Spinal cord (tissue), 10 donors: ENCODE measurements around the gene UNC13D. TPM values are rescaled to one million over a fixed set of nuclear protein-coding genes. Genes with fewer than 3 reads are reported as not detected.
"Not testable (repeated sequence)": the region's sequence is repeated elsewhere in the genome, so short reads cannot be mapped to it uniquely, and the experiment has no call there.

Source experiments
- DNase-seq, 6 donors: peaks; one replicate each; pipeline versions ENCODE4 v3.0.0 to v3.0.0-alpha.2; 2013 to 2015; ENCODE audit warnings: low spot score in 6 of 6, low read depth in 4 of 6
- H3K27ac ChIP-seq: one replicate; pipeline ENCODE4 v1.5.1; 2013; ENCODE audit warnings: low read depth, low read length, control low read depth
- H3K27me3 ChIP-seq: one replicate; pipeline ENCODE4 v1.6.1; 2013; ENCODE audit warnings: low read length; ENCODE audit not compliant: control insufficient read depth, insufficient read depth
- H3K36me3 ChIP-seq: one replicate; pipeline ENCODE4 v1.6.1; 2013; ENCODE audit warnings: low read length; ENCODE audit not compliant: control insufficient read depth, insufficient read depth
- H3K4me1 ChIP-seq: one replicate; pipeline ENCODE4 v1.6.1; 2013; ENCODE audit warnings: low read length; ENCODE audit not compliant: control insufficient read depth, insufficient read depth
- H3K4me3 ChIP-seq: one replicate; pipeline ENCODE4 v1.5.1; 2013; ENCODE audit warnings: low read depth, low read length, control low read depth
- H3K9me3 ChIP-seq: one replicate; pipeline ENCODE4 v1.6.1; 2013; ENCODE audit warnings: low read length; ENCODE audit not compliant: control insufficient read depth, insufficient read depth
- WGBS: methylation state at CpG from one replicate; pipeline ENCODE4 v1.1.5; 2013; ENCODE audit warnings: missing lambda C conversion rate; ENCODE audit not compliant: insufficient coverage; 5-methylcytosine and 5-hydroxymethylcytosine counted together
- polyA plus RNA-seq, 2 donors: library from polyadenylated mRNA; unstranded; fragments of 120-200 nt; gene quantifications; one replicate each; pipeline ENCODE4 v1.2.1, GENCODE V29; 2013; ENCODE audit not compliant: insufficient read length in 2 of 2
- total RNA-seq, 2 donors: library from RNA; depleted of rRNA in 1 of 2; stranded (reverse); fragments of 120-200 nt in 1 of 2; fragments of >200 nt in 1 of 2; gene quantifications; one replicate each; pipeline versions ENCODE4 v1.2.3 to v1.2.4, GENCODE V29; 2013 to 2014
- donor health status: healthy.

Gene UNC13D
- total and polyA plus RNA-seq, 4 donors, result 3.1 to 6.1 (median 4.6) TPM

GRCh38 chr17:75875182-75875939 is 31.2 kb upstream of the UNC13D start:
- 53% methylated on average over 11 of the region's 18 CpGs for whole genome bisulfite sequencing
- Histone ChIP-seq H3K9me3 (no peaks in the 10 kb centered on the region), H3K4me1 (peaks cover 62% of the 10 kb centered on the region), H3K4me3 (no peak overlapping the region), H3K27me3 (peaks cover 11% of the 10 kb centered on the region), H3K36me3 (peaks cover 42% of the 10 kb centered on the region), H3K27ac (peak overlapping the region; percentile 90)
- DNase-seq, result peak in 2 of 6 donors; percentile 42 to 70

GRCh38 chr17:75874323-75875181 is 30.3 kb upstream of the UNC13D start:
- DNase-seq, result no peak
- Histone ChIP-seq H3K36me3 (peaks cover 42% of the 10 kb centered on the region), H3K4me3 (no peak overlapping the region), H3K27me3 (peaks cover 11% of the 10 kb centered on the region), H3K9me3 (no peaks in the 10 kb centered on the region), H3K27ac (no peak overlapping the region), H3K4me1 (peaks cover 70% of the 10 kb centered on the region)
- 89% methylated on average over 28 of the region's 38 CpGs for WGBS

- Histone ChIP-seq H3K4me3 (no peak overlapping the region), H3K36me3 (peaks cover 42% of the 10 kb centered on the region), H3K27ac (no peak overlapping the region), H3K9me3 (no peaks in the 10 kb centered on the region), H3K4me1 (peaks cover 75% of the 10 kb centered on the region), H3K27me3 (peaks cover 6% of the 10 kb centered on the region)
- 85% methylated on average over 7 of the region's 11 CpGs for WGBS
- no peak for DNase-seq
Observed at GRCh38 chr17:75873587-75874322, 29.6 kb upstream of the UNC13D start.

- no peaks in the 10 kb centered on the region for H3K9me3 ChIP-seq
- 50% methylated on average over 13 of the region's 13 CpGs for WGBS
- peak overlapping the region; percentile 75 for H3K27ac ChIP-seq
- H3K36me3 ChIP-seq, result peaks cover 42% of the 10 kb centered on the region
- peaks cover 3% of the 10 kb centered on the region for H3K27me3 ChIP-seq
- peaks cover 76% of the 10 kb centered on the region for H3K4me1 ChIP-seq
- H3K4me3 ChIP-seq, result no peak overlapping the region
- peak in 1 of 6 donors; percentile 74 for DNase-seq
Observed at GRCh38 chr17:75872434-75873351, 28.5 kb upstream of the UNC13D start.

- H3K36me3 ChIP-seq, result peaks cover 25% of the 10 kb centered on the region
- DNase-seq, H3K27me3 ChIP-seq, H3K9me3 ChIP-seq, H3K4me3 ChIP-seq: not testable (repeated sequence)
- H3K4me1 ChIP-seq, result peaks cover 54% of the 10 kb centered on the region
- peak overlapping the region; percentile 94 for H3K27ac ChIP-seq
- 65% methylated on average over 5 of the region's 10 CpGs for WGBS
Observed at GRCh38 chr17:75870228-75870627, 26.0 kb upstream of the UNC13D start.

- H3K9me3 ChIP-seq, result no peaks in the 10 kb centered on the region
- no peaks in the 10 kb centered on the region for H3K27me3 ChIP-seq
- H3K4me3 ChIP-seq, result peak overlapping the region; percentile 12
- peak overlapping the region; percentile 94 for H3K27ac ChIP-seq
- peaks cover 54% of the 10 kb centered on the region for H3K4me1 ChIP-seq
- H3K36me3 ChIP-seq, result peaks cover 18% of the 10 kb centered on the region
- WGBS, result 26% methylated on average over 22 of the region's 23 CpGs
- DNase-seq, result peak in 3 of 6 donors; percentile 79 to 93 (median 89)
Observed at GRCh38 chr17:75869282-75870141, 25.3 kb upstream of the UNC13D start.

- not testable (repeated sequence) for DNase-seq, H3K27me3 ChIP-seq, H3K4me3 ChIP-seq, H3K9me3 ChIP-seq
- WGBS, result 89% methylated on average over 3 of the region's 12 CpGs
- Histone ChIP-seq H3K27ac (peak overlapping the region; percentile 94), H3K4me1 (peaks cover 58% of the 10 kb centered on the region), H3K36me3 (peaks cover 11% of the 10 kb centered on the region)
Observed at GRCh38 chr17:75868730-75869281, 24.6 kb upstream of the UNC13D start.
